PC-9 (cell line): ENCODE results near the gene HK3. TPM values are rescaled to one million over a fixed set of nuclear protein-coding genes. Genes with fewer than 3 reads are reported as not detected.

ENCODE experiments used
- BruUV-seq: library from RNA; stranded (reverse); fragments of 400-500 nt; replicated peaks from 2 replicates; lab custom pipeline; 2021; lab: Mats Ljungman, UMichigan
- CTCF ChIA-PET: fragments of 300-600 bp; sonication (Branson Sonifier 250); formaldehyde crosslinking; loops from one replicate; lab custom pipeline; 2022; ENCODE audit warnings: antibody characterized with exemption; lab: Charles Lee
- POLR2A ChIA-PET: fragments of 300-600 bp; sonication (Branson Sonifier 250); formaldehyde crosslinking; loops from one replicate; lab custom pipeline; 2022; ENCODE audit warnings: antibody characterized with exemption; ENCODE audit not compliant: unreplicated experiment; lab: Charles Lee
- DNase-seq, 2 experiments: peaks; one replicate each; pipeline versions ENCODE4 v3.0.0 to v3.0.0-alpha.2; 2015 to 2022; ENCODE audit warnings: mixed read lengths in 1 of 2
- H2AFZ ChIP-seq: fragments of 200-600 bp; sonication (generic); 2 replicates; pipeline ENCODE4 v1.8.1; 2017; ENCODE audit warnings: antibody characterized with exemption
- H3F3A ChIP-seq: fragments of 200-600 bp; sonication (generic); 2 replicates; pipeline ENCODE4 v1.8.1; 2017; ENCODE audit warnings: antibody characterized with exemption, mild to moderate bottlenecking, low read depth; ENCODE audit not compliant: insufficient read depth
- H3K27ac ChIP-seq: fragments of 200-600 bp; sonication (generic); 2 replicates; pipeline ENCODE4 v1.6.1; 2016; ENCODE audit warnings: mixed run types
- H3K27me3 ChIP-seq: fragments of 200-600 bp; sonication (generic); 2 replicates; pipeline ENCODE4 v1.6.1; 2016; ENCODE audit warnings: low read depth, mixed run types; ENCODE audit not compliant: insufficient read depth
- H3K36me3 ChIP-seq: fragments of 200-600 bp; sonication (generic); 2 replicates; pipeline ENCODE4 v1.6.1; 2016; ENCODE audit warnings: low read depth, mixed run types
- H3K4me1 ChIP-seq: fragments of 200-600 bp; sonication (generic); replicated peaks from 2 replicates; pipeline ENCODE4 v1.6.1; 2016; ENCODE audit warnings: mixed run types; ENCODE audit not compliant: insufficient read depth
- H3K4me2 ChIP-seq: fragments of 200-600 bp; sonication (generic); 2 replicates; pipeline ENCODE4 v1.6.1; 2017; ENCODE audit warnings: mixed run types
- H3K4me3 ChIP-seq: fragments of 200-600 bp; sonication (generic); 2 replicates; pipeline ENCODE4 v1.6.1; 2016; ENCODE audit warnings: mixed run types
- H3K79me2 ChIP-seq: fragments of 200-600 bp; sonication (generic); 2 replicates; pipeline ENCODE4 v1.6.1; 2017; ENCODE audit warnings: low read depth, mixed run types
- H3K9me2 ChIP-seq: fragments of 200-600 bp; sonication (generic); 2 replicates; pipeline ENCODE4 v1.8.1; 2017; ENCODE audit warnings: mild to moderate bottlenecking; ENCODE audit not compliant: insufficient read depth
- H3K9me3 ChIP-seq: fragments of 200-600 bp; sonication (generic); 2 replicates; pipeline ENCODE4 v1.8.1; 2016; ENCODE audit warnings: low read depth; ENCODE audit not compliant: insufficient read depth
- H4K20me1 ChIP-seq: fragments of 200-600 bp; sonication (generic); 2 replicates; pipeline ENCODE4 v1.8.1; 2017; ENCODE audit not compliant: insufficient read depth
- CTCF ChIP-seq: fragments of 200-600 bp; sonication (generic); conservative IDR thresholded peaks from 2 replicates; pipeline ENCODE4 v1.6.1; 2017; ENCODE audit warnings: mixed run types, antibody characterized with exemption, mild to moderate bottlenecking, moderate library complexity
- EZH2 ChIP-seq: fragments of 200-600 bp; sonication (generic); IDR thresholded peaks from 2 replicates; pipeline ENCODE4 v1.8.0; 2017; ENCODE audit warnings: antibody characterized with exemption, low read depth
- intact Hi-C: fragments of 100-400 bp; cut with micrococcal nuclease; formaldehyde crosslinking; loops from one replicate; pipeline ENCODE4 v1.10.0; 2022; ENCODE audit not compliant: unreplicated experiment
- total RNA-seq: library from RNA; stranded (reverse); gene quantifications from 2 replicates; pipeline ENCODE4 v1.2.3, GENCODE V29; 2021

The HK3 gene
- total RNA-seq, 1 experiment from 2014 or later: not detected

GRCh38 chr5:176886336-176887251, 12.6 kb downstream of the HK3 start:
- ChIA-PET POLR2A (no interaction called here), CTCF (no interaction called here)
- H4K20me1 ChIP-seq: no peaks in the 10 kb centered on the region
- H3K36me3 ChIP-seq: no peaks in the 10 kb centered on the region
- no peak overlapping the region for H3K27ac ChIP-seq
- no peaks in the 10 kb centered on the region for H3K27me3 ChIP-seq
- H3K4me3 ChIP-seq: no peak overlapping the region
- no peaks in the 10 kb centered on the region for H3K9me3 ChIP-seq
- H2AFZ ChIP-seq: no peak overlapping the region
- intact Hi-C loops: no loop called here
- H3K79me2 ChIP-seq: no peaks in the 10 kb centered on the region
- H3K4me2 ChIP-seq: no peak overlapping the region
- DNase-seq: peak in 1 of 2 experiments; percentile 32
- no TSS peak for BruUV-seq
- TF ChIP-seq CTCF (no peak), EZH2 (no peak)
- no peaks in the 10 kb centered on the region for H3F3A ChIP-seq
- no peaks in the 10 kb centered on the region for H3K4me1 ChIP-seq
- H3K9me2 ChIP-seq: no peaks in the 10 kb centered on the region

- intact Hi-C loops: no loop called here
- no TSS peak for BruUV-seq
- no peak for DNase-seq
- no peaks in the 10 kb centered on the region for H3K9me2 ChIP-seq
- H3K27ac ChIP-seq: no peak overlapping the region
- H3K79me2 ChIP-seq: no peaks in the 10 kb centered on the region
- POLR2A ChIA-PET: no interaction called here
- no peaks in the 10 kb centered on the region for H3K36me3 ChIP-seq
- no peak overlapping the region for H2AFZ ChIP-seq
- H3K4me3 ChIP-seq: no peak overlapping the region
- TF ChIP-seq EZH2 (no peak), CTCF (no peak)
- no peaks in the 10 kb centered on the region for H3K4me1 ChIP-seq
- H3K9me3 ChIP-seq: no peaks in the 10 kb centered on the region
- H3K27me3 ChIP-seq: no peaks in the 10 kb centered on the region
- CTCF ChIA-PET: interaction anchor here (0.6 kb wide), 1 partner anchor 213 kb away, joined by 3 read pairs; no protein-coding TSS in a partner anchor
- no peak overlapping the region for H3K4me2 ChIP-seq
- H4K20me1 ChIP-seq: no peaks in the 10 kb centered on the region
- H3F3A ChIP-seq: no peaks in the 10 kb centered on the region
These were observed 14.6 kb downstream of the HK3 start for GRCh38 chr5:176884571-176884890.

- H3K27ac ChIP-seq: no peak overlapping the region
These were observed 15.2 kb downstream of the HK3 start for GRCh38 chr5:176883700-176884570.

More at GRCh38 chr5:176883700-176884570, 15.2 kb downstream of the HK3 start:
- H3K4me3 ChIP-seq: no peak overlapping the region
- no peak for TF ChIP-seq CTCF
- no peak for TF ChIP-seq EZH2
- H3K79me2 ChIP-seq: no peaks in the 10 kb centered on the region
- CTCF ChIA-PET: interaction anchor here (0.6 kb wide), 1 partner anchor 213 kb away, joined by 3 read pairs; no protein-coding TSS in a partner anchor
- H3K9me2 ChIP-seq: no peaks in the 10 kb centered on the region
- DNase-seq: no peak
- no peak overlapping the region for H2AFZ ChIP-seq
- intact Hi-C loops: no loop called here
- no peaks in the 10 kb centered on the region for H3K27me3 ChIP-seq
- H3K9me3 ChIP-seq: no peaks in the 10 kb centered on the region
- POLR2A ChIA-PET: no interaction called here
- H4K20me1 ChIP-seq: no peaks in the 10 kb centered on the region
- H3F3A ChIP-seq: no peaks in the 10 kb centered on the region
- H3K4me2 ChIP-seq: no peak overlapping the region
- H3K36me3 ChIP-seq: no peaks in the 10 kb centered on the region
- no peaks in the 10 kb centered on the region for H3K4me1 ChIP-seq
- BruUV-seq: no TSS peak
